ENCODE data around the gene INPP5A.

The INPP5A gene

DNA sequence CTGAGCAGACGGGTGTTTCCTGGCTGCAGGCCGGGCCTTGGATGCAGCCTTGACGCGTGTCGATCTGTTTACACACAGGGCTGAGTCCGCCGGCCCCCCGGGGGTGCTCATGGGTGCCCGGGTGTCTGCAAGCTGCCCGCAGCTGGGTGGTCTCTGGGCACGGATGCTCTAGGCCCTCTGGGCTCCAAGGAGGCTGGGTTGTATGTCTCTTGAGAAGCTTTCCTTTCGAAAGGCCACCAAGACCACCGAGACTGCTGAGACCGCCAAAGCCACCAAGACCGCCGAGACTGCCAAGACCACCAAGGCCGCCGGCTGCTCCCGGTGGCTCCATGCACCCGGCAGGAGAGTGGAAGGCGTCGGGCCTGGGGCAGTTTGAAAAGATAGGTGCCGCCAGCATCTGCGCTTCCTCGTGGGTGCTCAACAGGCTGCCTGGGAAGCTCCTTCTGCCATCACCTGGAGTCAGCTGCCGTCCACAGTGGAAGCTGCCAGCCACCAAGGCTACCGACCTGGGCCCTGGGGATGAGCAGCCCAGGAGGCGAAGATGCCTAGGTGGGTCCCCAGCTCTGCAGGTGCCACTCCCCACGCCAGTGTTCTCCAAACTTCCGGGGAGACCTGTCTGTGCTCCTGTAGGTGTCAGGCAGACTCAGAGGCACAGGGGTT, 121.1 kb downstream of the INPP5A start:
- Mint-ChIP-seq H3K9me3 (no peaks in the 10 kb centered on the region), H3K27me3 (no peaks in the 10 kb centered on the region), H3K4me1 (peaks cover 4 to 9% of the 10 kb centered on the region in 2 donors), H3K27ac (no peak overlapping the region), H3K4me3 (no peak overlapping the region), H3K36me3 (peaks cover 25 to 28% of the 10 kb centered on the region in 2 donors)
- DNase-seq (no peak), ATAC-seq (replicated peaks) (no peak)

DNA sequence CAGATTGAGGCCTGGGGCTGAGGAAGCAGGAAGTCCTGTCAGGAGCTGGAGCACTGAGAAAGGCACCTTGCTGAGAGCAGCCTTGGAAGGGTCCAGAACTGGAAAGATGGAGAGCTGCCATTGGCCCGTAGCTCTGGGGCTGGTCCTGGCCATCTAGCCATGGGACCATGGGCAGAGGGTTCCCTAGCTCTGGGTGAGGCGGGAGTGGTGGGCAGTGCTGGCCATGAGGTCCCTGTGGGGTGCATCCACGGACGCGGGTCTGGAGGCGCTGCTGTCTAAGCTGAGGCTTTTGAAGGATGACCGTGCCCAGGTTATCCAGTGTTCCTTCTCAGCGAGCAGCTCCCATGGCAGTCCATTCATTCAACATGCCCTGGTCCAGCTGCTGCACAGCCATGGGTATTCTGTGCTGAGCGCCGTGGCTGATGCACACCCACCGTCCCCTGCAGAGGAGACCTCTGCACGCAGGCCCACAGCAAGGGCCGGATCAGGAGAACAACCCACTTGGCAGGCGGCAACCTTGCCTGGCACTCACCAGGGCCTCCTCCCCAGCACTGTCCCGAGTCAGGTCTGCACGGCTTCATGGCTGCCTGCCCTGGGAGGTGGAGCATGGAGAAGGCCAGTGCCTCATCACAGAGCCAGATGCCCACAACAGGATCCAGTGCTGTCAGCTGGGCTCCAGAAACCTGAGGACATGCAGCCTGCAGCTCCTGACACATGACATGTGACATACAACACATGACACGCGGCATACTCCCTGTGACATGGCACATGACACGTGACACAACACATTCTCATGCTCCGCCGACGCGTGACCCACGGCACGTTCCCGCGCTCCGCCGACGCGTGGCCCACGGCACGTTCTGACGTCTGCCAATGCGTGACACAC, 121.9 kb downstream of the INPP5A start:
- H3K27ac Mint-ChIP-seq, result no peak overlapping the region
- H3K4me3 Mint-ChIP-seq, result no peak overlapping the region
- DNase-seq, result no peak
- no peaks in the 10 kb centered on the region for H3K27me3 Mint-ChIP-seq
- peaks cover 25 to 29% of the 10 kb centered on the region in 2 donors for H3K36me3 Mint-ChIP-seq
- ATAC-seq (replicated peaks), result no peak
- H3K4me1 Mint-ChIP-seq, result peaks cover 4 to 7% of the 10 kb centered on the region in 2 donors
- no peaks in the 10 kb centered on the region for H3K9me3 Mint-ChIP-seq

DNA sequence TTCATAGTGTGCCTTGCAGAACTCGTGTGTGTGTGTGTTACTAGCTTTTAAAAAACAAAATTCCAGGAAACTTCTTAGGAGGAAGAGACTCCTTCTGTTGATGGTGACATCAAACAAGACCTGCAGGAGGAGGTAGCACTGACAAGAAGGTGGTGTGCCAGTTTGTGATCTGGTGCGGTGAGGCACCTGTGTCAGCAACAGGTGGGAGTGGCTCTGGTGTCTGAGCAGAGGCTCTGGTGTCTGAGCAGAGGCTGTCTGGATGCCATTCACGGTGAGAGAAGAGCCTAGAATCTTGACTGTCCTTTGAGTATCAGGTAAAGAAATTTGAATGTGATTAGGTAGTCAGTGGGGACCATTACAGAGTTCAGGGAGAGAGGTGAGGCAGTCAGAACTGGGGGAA, 122.8 kb downstream of the INPP5A start:
- Mint-ChIP-seq H3K27me3 (no peaks in the 10 kb centered on the region), H3K4me3 (no peak overlapping the region), H3K36me3 (peaks cover 23 to 25% of the 10 kb centered on the region in 2 donors), H3K27ac (peak overlapping the region; percentile 10), H3K9me3 (no peaks in the 10 kb centered on the region), H3K4me1 (peaks cover 0 to 9% of the 10 kb centered on the region in 2 donors)
- ATAC-seq (replicated peaks) (no peak), DNase-seq (no peak)

DNA sequence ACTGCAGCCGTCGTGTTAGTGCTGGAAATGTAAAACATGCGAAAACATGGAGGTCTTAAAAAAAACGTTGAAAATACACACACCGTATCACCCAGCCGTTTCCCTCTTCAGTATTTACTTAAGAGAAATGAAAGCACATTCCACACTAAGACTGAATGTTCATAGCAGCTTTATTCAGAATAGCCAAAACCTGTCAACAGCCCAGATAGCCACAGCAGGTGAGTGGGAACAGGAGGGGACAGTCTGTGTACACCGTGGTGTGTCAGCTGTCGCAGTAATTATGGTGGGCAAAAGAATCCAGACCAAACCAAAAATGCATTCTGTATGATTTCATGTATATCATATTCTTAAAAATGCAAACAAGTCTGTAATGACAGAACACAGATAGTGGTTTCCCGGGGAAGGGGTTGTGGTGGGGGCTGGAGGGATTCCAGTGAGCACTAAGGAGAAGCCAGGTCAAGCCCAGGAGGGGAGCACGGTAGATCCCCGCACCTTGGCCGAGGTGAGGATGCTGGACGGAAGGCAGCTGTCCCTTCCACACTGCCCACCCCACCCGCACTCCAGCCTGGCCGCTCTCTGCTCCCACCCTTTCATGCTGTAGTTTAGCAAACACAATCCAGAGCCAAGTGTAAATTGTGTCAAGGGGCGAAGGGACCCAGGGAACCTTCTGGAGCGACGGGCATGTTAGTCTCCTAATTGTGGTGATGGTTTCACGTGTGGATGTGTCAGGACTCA, 124.8 kb downstream of the INPP5A start:
- H3K9me3 Mint-ChIP-seq, result no peaks in the 10 kb centered on the region
- no peaks in the 10 kb centered on the region for H3K27me3 Mint-ChIP-seq
- H3K27ac Mint-ChIP-seq, result no peak overlapping the region
- DNase-seq (no peak), ATAC-seq (replicated peaks) (no peak)
- H3K4me1 Mint-ChIP-seq, result peaks cover 5 to 19% of the 10 kb centered on the region in 2 donors
- no peak overlapping the region for H3K4me3 Mint-ChIP-seq
- peaks cover 20 to 25% of the 10 kb centered on the region in 2 donors for H3K36me3 Mint-ChIP-seq

DNA sequence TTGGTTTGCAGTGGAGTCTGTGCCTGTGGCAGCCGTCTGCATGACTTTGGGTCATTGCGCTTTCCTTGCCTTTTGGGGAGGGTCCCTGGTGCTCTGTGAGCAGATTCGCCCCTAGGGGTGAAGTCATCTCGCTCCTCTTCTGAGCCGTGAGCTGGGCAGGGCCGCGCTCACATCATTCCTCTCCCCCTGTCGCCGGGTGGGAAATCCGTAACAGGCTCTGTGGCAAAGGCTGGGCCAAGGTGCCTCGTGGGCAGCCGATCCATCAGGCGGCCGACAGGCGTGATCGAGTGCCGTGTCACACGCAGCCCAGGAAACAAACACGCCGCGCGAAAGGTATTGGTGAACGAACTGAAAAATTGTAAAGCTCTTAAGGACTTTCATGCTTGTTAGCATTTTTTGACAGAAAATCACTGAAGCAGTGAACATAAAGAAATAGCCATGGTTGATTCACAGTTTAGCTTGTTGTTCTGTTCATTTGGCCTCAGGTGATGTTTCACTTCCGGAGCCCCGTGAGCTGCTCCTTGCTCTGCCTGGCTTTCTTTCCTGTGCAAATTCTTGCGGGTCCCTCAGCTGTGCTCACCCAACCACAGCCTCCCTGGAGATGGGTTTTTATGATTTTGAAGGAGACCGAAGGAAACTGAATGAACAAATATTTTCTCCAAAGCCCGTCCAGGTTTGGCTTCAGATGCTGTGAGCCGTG, 126.2 kb downstream of the INPP5A start:
- DNase-seq, result no peak
- Mint-ChIP-seq H3K36me3 (peaks cover 15 to 26% of the 10 kb centered on the region in 2 donors), H3K9me3 (no peaks in the 10 kb centered on the region), H3K27ac (no peak overlapping the region), H3K27me3 (no peaks in the 10 kb centered on the region), H3K4me3 (no peak overlapping the region), H3K4me1 (peaks cover 5 to 19% of the 10 kb centered on the region in 2 donors)
- no peak for ATAC-seq (replicated peaks)

DNA sequence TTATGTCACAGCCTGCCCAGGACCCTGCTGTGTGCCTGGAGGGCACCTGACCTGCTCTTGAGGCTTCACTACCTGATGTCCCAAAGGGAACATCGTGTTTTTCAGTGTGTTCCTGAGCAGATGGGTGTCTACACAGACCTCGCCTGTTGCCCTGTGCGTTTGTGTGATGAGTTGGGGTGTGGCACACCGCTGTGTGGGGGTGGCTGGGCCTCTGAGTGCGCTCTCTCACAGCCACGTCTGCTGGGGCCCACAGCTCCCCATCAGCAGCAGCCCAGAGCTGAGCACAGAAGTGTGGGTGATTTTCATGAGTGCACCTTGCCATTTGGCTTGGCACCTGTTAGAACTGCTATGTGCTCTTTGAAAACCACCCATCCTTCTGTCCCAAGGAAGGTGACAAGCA, 126.8 kb downstream of the INPP5A start:
- H3K9me3 Mint-ChIP-seq, result no peaks in the 10 kb centered on the region
- ATAC-seq (replicated peaks) (no peak), DNase-seq (no peak)
- no peak overlapping the region for H3K4me3 Mint-ChIP-seq
- peaks cover 5 to 23% of the 10 kb centered on the region in 2 donors for H3K4me1 Mint-ChIP-seq
- H3K27ac Mint-ChIP-seq, result no peak overlapping the region
- no peaks in the 10 kb centered on the region for H3K27me3 Mint-ChIP-seq
- H3K36me3 Mint-ChIP-seq, result peaks cover 12 to 22% of the 10 kb centered on the region in 2 donors

DNA sequence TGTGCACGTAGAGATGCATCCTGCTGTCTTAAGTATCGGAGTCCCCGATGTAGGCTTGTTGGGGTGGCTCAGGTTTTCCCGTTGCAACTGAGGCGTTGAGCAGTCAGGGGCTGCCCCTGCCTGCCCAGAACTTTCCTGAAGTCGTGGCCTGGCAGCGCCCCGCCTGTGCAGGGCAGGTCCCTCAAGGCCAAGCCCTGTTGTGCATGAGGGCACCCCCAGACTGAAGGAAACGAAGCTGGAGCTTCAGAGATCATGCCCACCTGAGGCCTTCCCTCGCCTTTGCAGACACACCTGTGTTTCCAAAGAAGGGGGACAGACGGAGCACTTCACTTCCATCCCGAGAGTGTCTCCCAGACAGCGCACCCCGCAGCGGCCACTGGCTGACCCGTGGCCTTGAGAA, 127.3 kb downstream of the INPP5A start:
- no peaks in the 10 kb centered on the region for H3K27me3 Mint-ChIP-seq
- H3K27ac Mint-ChIP-seq, result no peak overlapping the region
- H3K9me3 Mint-ChIP-seq, result no peaks in the 10 kb centered on the region
- peaks cover 10 to 20% of the 10 kb centered on the region in 2 donors for H3K36me3 Mint-ChIP-seq
- DNase-seq, result no peak
- H3K4me1 Mint-ChIP-seq, result peaks cover 9 to 27% of the 10 kb centered on the region in 2 donors
- H3K4me3 Mint-ChIP-seq, result no peak overlapping the region
- no peak for ATAC-seq (replicated peaks)

DNA sequence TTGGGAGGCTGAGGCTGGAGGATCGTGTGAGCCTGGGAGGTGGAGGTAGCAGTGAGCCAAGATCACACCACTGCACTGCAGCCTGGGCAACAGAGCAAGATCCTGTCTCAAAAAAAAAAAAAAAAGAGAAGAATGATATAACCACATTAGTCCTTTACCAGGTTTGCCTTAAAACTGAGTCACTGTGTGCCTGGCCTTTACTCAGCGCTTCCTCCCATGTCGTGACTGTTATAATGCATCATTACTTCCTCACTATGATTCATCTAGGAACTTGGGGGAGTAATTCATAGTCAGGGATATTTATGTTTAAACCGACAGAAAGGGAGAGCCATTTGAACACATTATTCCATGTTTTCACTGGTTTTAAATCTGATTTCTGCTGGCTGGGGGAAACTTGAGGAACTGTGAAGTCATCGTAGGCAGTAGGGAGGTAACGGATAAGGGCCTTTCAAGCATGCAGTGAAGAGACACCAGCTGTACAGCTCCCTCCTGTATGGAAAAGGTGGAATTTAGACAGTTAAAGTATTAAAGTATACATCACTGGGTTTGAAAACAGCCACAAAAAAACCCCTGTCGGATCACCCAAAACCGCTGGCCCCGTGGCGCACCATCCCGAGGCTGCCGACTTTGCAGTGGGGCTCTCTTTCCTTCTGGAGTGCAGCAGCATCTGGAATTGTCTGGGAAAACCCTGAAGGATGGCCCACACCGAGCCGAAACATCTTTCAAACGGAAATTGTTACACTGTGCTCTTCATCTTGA, 128.5 kb downstream of the INPP5A start:
- peaks cover 6 to 10% of the 10 kb centered on the region in 2 donors for H3K36me3 Mint-ChIP-seq
- DNase-seq, result no peak
- H3K4me3 Mint-ChIP-seq, result no peak overlapping the region
- H3K27ac Mint-ChIP-seq, result no peak overlapping the region
- H3K27me3 Mint-ChIP-seq, result no peaks in the 10 kb centered on the region
- H3K4me1 Mint-ChIP-seq, result peaks cover 9 to 27% of the 10 kb centered on the region in 2 donors
- no peaks in the 10 kb centered on the region for H3K9me3 Mint-ChIP-seq
- ATAC-seq (replicated peaks), result peak; percentile 60 to 71

DNA sequence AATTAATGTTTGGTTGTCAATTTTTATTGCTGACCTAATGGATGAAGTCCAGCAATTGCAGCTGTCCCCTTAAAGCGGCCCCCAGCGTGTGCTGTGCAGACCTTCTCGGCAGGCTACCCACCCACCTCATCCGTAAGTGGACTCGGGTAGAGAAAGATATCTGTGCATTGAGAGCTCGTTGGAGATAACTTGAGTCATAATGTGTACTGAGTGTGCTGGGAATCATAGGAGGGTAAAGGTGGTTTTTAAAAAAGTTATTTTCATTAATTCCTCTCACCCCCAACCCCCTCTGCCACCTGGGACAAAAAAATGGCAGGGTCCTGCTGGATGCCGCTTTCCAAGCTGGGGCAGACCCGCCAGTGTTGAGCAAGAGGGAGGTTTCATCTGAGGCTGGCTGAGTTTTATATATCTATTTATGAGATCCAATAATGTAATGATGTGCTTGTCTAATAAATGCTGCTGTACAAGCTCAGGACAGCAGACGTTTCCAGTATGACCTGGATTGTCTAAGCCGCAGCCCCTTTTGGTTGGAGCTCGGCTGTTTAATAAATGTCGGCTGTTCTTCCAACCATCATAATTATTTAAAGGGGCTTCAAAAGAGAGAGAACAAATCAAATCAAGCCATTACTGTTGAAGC, 129.2 kb downstream of the INPP5A start:
- Mint-ChIP-seq H3K36me3 (peaks cover 12 to 17% of the 10 kb centered on the region in 2 donors), H3K27ac (no peak overlapping the region), H3K9me3 (peaks cover 0 to 2% of the 10 kb centered on the region in 2 donors), H3K27me3 (no peaks in the 10 kb centered on the region), H3K4me3 (no peak overlapping the region), H3K4me1 (peaks cover 11 to 32% of the 10 kb centered on the region in 2 donors)
- ATAC-seq (replicated peaks), result no peak
- no peak for DNase-seq

DNA sequence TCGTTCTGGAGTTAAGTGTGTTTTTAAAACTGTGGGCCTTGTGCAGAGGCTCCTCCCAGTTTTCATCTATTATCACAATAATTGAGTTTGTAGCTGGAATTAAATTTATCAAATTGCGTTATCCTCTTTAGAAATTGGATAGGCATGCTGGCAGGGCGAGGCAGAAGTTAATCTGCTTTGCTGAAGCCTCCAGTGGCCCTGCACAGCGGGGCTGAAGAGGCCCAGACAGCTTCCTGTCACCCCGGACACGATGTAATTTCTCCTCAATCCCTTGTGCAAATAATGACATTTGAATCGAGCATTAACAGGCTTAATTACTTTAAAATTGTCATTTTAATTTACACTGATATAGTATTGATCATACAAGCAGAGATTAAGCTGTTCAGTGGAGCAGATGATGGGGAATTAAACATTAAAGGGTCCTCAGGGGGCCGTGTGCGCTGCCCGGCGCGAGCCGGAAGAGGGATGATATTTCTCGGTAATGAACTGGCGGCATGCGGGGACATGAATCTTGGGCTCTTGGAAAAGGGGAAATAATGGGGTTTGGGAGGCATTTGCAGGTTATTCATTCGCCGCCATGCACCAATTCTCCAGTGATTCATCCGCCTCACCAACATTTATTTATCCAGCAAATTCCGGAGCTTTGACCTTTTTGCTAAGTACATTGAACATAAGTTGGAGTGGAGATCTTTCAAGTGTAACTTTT, 129.9 kb downstream of the INPP5A start:
- Mint-ChIP-seq H3K9me3 (peaks cover 0 to 2% of the 10 kb centered on the region in 2 donors), H3K36me3 (peaks cover 14 to 18% of the 10 kb centered on the region in 2 donors), H3K27me3 (no peaks in the 10 kb centered on the region), H3K27ac (no peak overlapping the region), H3K4me3 (no peak overlapping the region), H3K4me1 (peaks cover 11 to 32% of the 10 kb centered on the region in 2 donors)
- no peak for DNase-seq
- ATAC-seq (replicated peaks), result no peak

DNA sequence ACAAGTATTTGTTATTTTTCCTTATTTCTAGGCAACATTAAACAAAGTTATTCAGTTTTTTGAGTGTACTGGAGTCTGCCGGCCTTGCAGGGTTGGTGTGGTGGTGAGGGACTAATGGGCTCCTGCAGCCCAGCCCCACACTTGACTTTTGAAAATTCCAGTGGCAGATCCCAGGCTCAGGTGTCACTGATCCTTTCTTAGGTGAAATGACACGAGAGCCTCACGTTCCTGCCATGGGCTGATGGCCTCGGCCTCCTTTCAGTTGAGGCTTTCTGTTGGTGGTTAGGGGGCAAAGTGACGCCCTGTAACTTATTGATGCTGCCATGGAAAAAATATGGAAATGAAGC, 130.4 kb downstream of the INPP5A start:
- no peak overlapping the region for H3K27ac Mint-ChIP-seq
- H3K4me1 Mint-ChIP-seq, result peaks cover 13 to 32% of the 10 kb centered on the region in 2 donors
- H3K4me3 Mint-ChIP-seq, result no peak overlapping the region
- no peak for ATAC-seq (replicated peaks)
- no peak for DNase-seq
- peaks cover 19 to 20% of the 10 kb centered on the region in 2 donors for H3K36me3 Mint-ChIP-seq
- H3K9me3 Mint-ChIP-seq, result peaks cover 0 to 2% of the 10 kb centered on the region in 2 donors
- H3K27me3 Mint-ChIP-seq, result no peaks in the 10 kb centered on the region

DNA sequence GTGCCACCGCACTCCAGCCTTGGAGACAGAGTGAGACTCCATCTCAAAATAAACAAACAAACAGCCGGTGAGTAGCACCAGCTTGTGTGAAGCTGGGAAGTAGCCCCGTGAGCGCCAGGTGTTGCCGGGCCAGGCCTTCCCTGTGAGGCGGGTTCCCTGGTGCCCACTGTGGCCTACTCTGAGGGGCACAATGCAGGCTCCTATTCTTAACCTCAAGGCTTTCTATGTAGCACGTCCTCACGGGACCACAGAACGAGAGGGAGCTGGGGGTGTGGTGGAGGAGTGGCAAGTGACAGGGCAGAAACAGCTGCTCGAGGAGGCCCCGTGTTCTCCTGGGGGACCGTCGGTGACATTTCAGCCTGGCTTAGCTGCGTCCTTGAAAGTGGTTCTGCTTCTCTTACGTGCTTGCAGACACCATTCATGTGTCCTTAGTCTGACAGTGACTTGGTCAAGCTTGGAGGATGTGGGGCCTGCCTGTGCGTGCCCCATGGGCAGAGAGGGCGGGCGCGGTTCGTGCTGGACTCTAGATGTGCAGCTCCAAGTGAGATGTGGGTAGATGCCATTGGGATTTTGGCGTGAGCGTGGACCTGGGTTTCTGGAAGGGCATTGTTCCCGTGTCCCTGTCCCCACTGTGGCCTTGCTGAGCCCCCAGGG, 131.7 kb downstream of the INPP5A start:
- Mint-ChIP-seq H3K4me1 (peaks cover 13 to 30% of the 10 kb centered on the region in 2 donors), H3K27me3 (no peaks in the 10 kb centered on the region), H3K4me3 (no peak overlapping the region), H3K36me3 (peaks cover 19 to 22% of the 10 kb centered on the region in 2 donors), H3K9me3 (peaks cover 0 to 2% of the 10 kb centered on the region in 2 donors), H3K27ac (no peak overlapping the region)
- peak; percentile 59 to 62 for ATAC-seq (replicated peaks)
- no peak for DNase-seq
